HG03378 (cell line): ENCODE data around the gene SLC25A28.

ENCODE experiments used
- ATAC-seq: cut with Tn5 transposase; IDR thresholded peaks from one replicate; pipeline ENCODE4 v1.9.1; 2021; ENCODE audit warnings: mild to moderate bottlenecking, moderate library complexity; ENCODE audit not compliant: unreplicated experiment

The SLC25A28 gene

DNA sequence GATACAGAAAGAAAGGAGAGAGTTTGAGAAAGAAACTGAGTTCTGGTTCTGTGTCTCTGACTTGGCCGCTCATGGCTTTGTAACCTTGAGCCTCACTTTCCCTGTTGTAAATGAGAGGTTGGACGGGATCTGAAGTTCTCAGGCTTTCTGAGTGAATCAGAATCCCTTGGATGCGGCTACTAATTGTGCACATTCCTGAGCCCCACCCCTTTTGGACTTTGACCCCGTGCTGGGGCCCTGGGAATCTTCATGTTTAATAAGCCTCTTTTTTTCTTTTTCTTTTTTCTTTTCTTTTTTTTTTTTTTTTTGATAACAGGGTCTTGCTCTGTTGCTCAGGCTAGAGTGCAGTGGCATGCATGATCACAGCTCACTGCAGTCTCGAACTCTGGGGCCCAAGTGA lies 26.9 kb downstream of the SLC25A28 start:
- ATAC-seq, result no peak

- no peak for ATAC-seq
These were observed 29.4 kb downstream of the SLC25A28 start for GRCh38 chr10:99590799-99591198.

DNA sequence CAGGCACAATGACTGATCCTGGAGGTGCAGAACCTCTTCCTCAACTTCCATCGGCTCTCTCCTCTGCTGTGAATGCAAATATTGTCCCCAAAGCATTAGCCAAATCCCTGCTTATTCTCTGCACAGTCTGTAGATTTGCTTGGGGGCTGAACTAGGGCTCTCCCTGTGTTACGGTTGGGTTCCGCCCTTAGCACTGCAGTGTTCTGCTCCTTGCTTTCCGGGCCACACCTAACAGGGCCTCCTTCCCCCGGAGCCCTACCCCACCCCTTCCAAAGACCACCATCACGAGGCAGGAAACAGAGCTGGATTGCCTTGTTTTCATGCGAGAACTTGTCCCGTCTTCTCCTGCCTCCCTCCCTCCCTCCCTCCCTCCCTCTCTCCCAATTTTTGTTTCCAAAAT lies 36.6 kb downstream of the SLC25A28 start:
- ATAC-seq, result no peak

- no peak for ATAC-seq
These were observed 37.9 kb downstream of the SLC25A28 start for GRCh38 chr10:99582255-99582770.

DNA sequence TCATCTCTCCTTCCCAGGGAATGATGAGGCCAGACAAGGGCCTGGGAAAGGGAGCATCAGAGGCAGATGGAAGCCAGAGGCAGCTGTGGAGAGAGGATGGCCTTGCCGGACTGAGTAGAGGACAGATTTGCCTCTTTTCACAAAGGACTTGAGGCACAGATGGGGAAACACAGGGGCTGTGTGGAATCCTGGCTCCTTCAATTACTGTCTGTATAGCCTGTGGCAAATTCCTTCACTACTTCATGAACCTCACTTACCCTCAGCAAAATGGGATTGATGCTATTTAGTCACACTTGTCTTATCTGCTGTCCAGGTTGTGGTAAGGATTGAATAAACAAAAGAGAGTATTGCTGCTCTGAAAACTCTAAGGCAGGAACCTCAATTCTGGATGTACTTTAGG lies 40.3 kb downstream of the SLC25A28 start:
- no peak for ATAC-seq

- no peak for ATAC-seq
These were observed 46.4 kb downstream of the SLC25A28 start for GRCh38 chr10:99573790-99574189.

GRCh38 chr10:99571816-99572215 lies 48.4 kb downstream of the SLC25A28 start:
- no peak for ATAC-seq

DNA sequence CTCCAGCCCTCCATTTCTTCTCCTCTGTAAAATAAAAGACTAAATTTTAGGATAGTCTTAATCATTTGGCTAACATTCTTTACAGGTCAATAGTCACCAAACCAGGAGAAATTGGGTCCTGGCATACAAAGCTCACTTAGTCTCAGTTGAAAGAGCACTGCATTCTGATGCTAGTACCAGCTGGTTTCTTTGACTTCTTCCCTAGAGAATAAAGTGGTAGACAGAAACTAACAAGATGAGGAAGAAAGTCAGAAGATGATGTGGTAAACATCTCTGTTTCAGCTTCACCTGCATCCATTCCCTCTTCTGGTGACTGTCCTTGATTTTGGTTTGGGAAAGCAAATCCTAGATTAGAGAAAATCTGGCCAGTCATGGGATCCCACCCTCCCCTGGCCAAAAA lies 50.3 kb downstream of the SLC25A28 start:
- no peak for ATAC-seq

DNA sequence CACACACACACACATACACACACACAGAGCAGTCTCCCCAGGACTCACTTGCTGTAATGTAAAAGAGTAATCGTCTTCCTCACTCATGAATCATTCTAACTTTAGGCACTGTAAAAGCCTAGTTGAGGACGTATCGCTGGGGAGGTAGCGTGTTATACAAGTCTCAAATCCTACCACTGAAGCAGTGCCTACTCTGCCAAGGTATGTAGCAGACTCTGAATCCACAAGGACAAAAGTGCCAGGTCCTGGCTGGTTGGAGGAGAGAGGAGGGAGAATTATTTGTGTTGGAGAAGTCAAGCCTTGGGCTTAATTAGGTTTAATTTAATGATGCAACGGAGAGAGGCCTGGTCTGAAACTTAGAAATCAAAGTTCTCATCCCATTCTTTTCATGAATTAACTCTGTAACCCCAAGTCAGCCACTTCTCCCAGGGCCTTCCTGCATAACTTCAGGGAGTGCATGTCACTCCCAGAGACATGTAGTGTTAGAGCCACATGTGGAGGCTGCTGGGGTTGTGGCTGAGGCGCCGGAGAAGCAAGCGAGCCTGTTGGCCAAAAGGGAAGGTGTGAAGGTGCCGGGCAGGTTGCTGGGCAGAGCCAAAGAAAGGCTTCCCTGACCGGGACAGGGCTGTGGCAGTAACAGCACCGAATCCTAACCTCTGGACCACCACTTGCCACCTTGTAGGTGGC lies 50.8 kb downstream of the SLC25A28 start:
- ATAC-seq, result no peak

- ATAC-seq, result no peak
These were observed 55.1 kb downstream of the SLC25A28 start for GRCh38 chr10:99565166-99565565.

- ATAC-seq, result no peak
These were observed 55.9 kb downstream of the SLC25A28 start for GRCh38 chr10:99564361-99564760.

GRCh38 chr10:99562631-99563030 lies 57.6 kb downstream of the SLC25A28 start:
- ATAC-seq, result no peak
